H1 (cell line): Measurements from ENCODE around the gene CNPY4. TPM values are rescaled to one million over a fixed set of nuclear protein-coding genes. Genes with fewer than 3 reads are reported as not detected.
A peak's percentile ranks its signal among the peaks of the same experiment; 100 is the strongest.

Experiments
- BRCA1 ChIP-seq: IDR thresholded peaks from 2 replicates; pipeline ENCODE4 v1.6.1; 2012; ENCODE audit warnings: low read depth, low read length, improper control_type of control experiment
- CTBP2 ChIP-seq: IDR thresholded peaks from 2 replicates; pipeline ENCODE4 v1.7.0; 2011; ENCODE audit warnings: borderline replicate concordance, mild to moderate bottlenecking, moderate library complexity, mixed read lengths, low read length; ENCODE audit not compliant: insufficient read depth, insufficient read length
- EGR1 ChIP-seq: IDR thresholded peaks from 2 replicates; pipeline ENCODE4 v1.6.1; 2011; ENCODE audit warnings: low read depth, low read length, borderline replicate concordance
- HDAC2 ChIP-seq, 2 experiments: fragments of 300-600 bp in 1 of 2; sonication (generic) in 1 of 2; IDR thresholded peaks; 2 replicates each; pipeline ENCODE4 v1.6.1; 2011 to 2012; ENCODE audit warnings: low read depth in 2 of 2, low read length in 2 of 2, mild to moderate bottlenecking in 2 of 2, moderate library complexity in 2 of 2, borderline replicate concordance in 1 of 2, inconsistent platforms in 1 of 2
- HDAC6 ChIP-seq: IDR thresholded peaks from one replicate; pipeline ENCODE4 v1.7.1; 2012; ENCODE audit warnings: low read depth, mild to moderate bottlenecking, inconsistent platforms, low read length, moderate library complexity
- MAX ChIP-seq: IDR thresholded peaks from 2 replicates; pipeline ENCODE4 v1.6.1; 2012; ENCODE audit warnings: inconsistent platforms
- NRF1 ChIP-seq: IDR thresholded peaks from 2 replicates; pipeline ENCODE4 v1.6.1; 2011; ENCODE audit warnings: mild to moderate bottlenecking, low read depth, low read length, improper control_type of control experiment
- POLR2AphosphoS5 ChIP-seq: IDR thresholded peaks from 2 replicates; pipeline ENCODE4 v1.6.1; 2011; ENCODE audit warnings: low read depth, low read length
- RBBP5 ChIP-seq: IDR thresholded peaks from 2 replicates; pipeline ENCODE4 v1.7.1; 2012; ENCODE audit warnings: low read depth, mild to moderate bottlenecking, inconsistent platforms, low read length, moderate library complexity, borderline replicate concordance
- TCF12 ChIP-seq: IDR thresholded peaks from 2 replicates; pipeline ENCODE4 v1.6.1; 2011; ENCODE audit warnings: low read depth, mild to moderate bottlenecking, low read length
- YY1 ChIP-seq: IDR thresholded peaks from 2 replicates; pipeline ENCODE4 v1.6.1; 2011; ENCODE audit warnings: low read depth, mild to moderate bottlenecking, low read length
- polyA plus RNA-seq, 7 experiments: library from polyadenylated mRNA; depleted of rRNA in 3 of 7; stranded (reverse) in 5 of 7; unstranded in 2 of 7; fragments of >200 nt in 5 of 7; fragments of 200-250 nt in 2 of 7; gene quantifications; 1 replicate in 5 of 7; 2 replicates in 1 of 7; 4 replicates in 1 of 7; pipeline versions ENCODE4 v1.2.1 to v1.2.3, GENCODE V29; 2011 to 2013; ENCODE audit warnings: missing spikeins in 2 of 7, mixed read lengths in 2 of 7
- total RNA-seq: library from RNA; stranded (reverse); fragmentation: NEBNext Ultra II Directional; extraction: Animal tissue kit (Norgen Biotek cat#: 25700); gene quantifications from 2 replicates; pipeline ENCODE4 v1.2.1, GENCODE V29; 2021

CNPY4 gene
- total and polyA plus RNA-seq, 2 of the 8 experiments (the other 6 are each of a cell fraction or from before 2014, with no cell fraction given): 10.2 to 15.3 TPM

- peak; percentile 99 for TF ChIP-seq YY1
- peak; percentile 8 to 58; a peak in 2 of 4 replicates for TF ChIP-seq HDAC2 (IDR thresholded peaks at IDR 0.05; ENCODE audit: borderline replicate concordance in 1 of 2, low read depth in 2 of 2, low read length in 2 of 2)
- peak; percentile 35; the same call in 1 of the 2 replicates for TF ChIP-seq EGR1
- peak; percentile 31; the same call in 1 of the 2 replicates for TF ChIP-seq MAX
- TF ChIP-seq BRCA1: no peak
- peak; percentile 44; the same call in 1 of the 2 replicates for TF ChIP-seq POLR2AphosphoS5
- no peak for TF ChIP-seq CTBP2
- 0 out of 2 replicates have a peak, but pooled peaks have one; percentile 75 for TF ChIP-seq RBBP5
- TF ChIP-seq TCF12: no peak
- TF ChIP-seq HDAC6: no peak
- peak; percentile 87 for TF ChIP-seq NRF1
Measured at GRCh38 chr7:100119072-100119969, at the start of gene CNPY4, which contains the start of gene TAF6 (continued).
